ENCODE measurements around the gene HOXA4.

GRCh38 chr7:27150568-27151340 lies 20.2 kb upstream of the HOXA4 start:
- TF ChIP-seq CTCF (conservative IDR thresholded peaks at IDR 0.05), result peak; percentile 92
- TF ChIP-seq ZFX (IDR thresholded peaks at IDR 0.05), result peak; percentile 84; the same call in 1 of the 2 replicates
